DND-41 (cell line): ENCODE data around the gene EHF.

Source experiments
- ATAC-seq: fragments of 200-7000 bp; cut with Tn5 transposase; 3 replicates; pipeline ENCODE4 v1.9.1; 2021; ENCODE audit warnings: low read depth; ENCODE audit not compliant: insufficient read depth
- DNase-seq: peaks from one replicate; pipeline ENCODE4 v3.0.0-alpha.2; 2020
- H2AFZ ChIP-seq: 2 replicates; pipeline ENCODE4 v1.6.0; 2012; ENCODE audit warnings: low read depth, low read length
- H3K27ac ChIP-seq: 2 replicates; pipeline ENCODE4 v1.5.1; 2012; ENCODE audit warnings: low read length, inconsistent platforms
- H3K27me3 ChIP-seq: fragments of 200-600 bp; sonication (generic); 2 replicates; pipeline ENCODE4 v1.6.0; 2012; ENCODE audit warnings: low read length, mild to moderate bottlenecking, inconsistent platforms; ENCODE audit not compliant: insufficient read depth, poor library complexity
- H3K36me3 ChIP-seq: 2 replicates; pipeline ENCODE4 v1.5.1; 2012; ENCODE audit warnings: low read length, inconsistent platforms; ENCODE audit not compliant: insufficient read depth
- H3K4me1 ChIP-seq: 2 replicates; pipeline ENCODE4 v1.5.1; 2012; ENCODE audit warnings: mild to moderate bottlenecking, low read length; ENCODE audit not compliant: insufficient read depth
- H3K4me2 ChIP-seq: 2 replicates; pipeline ENCODE4 v1.6.0; 2012; ENCODE audit warnings: mild to moderate bottlenecking, moderate library complexity, low read length, inconsistent platforms; ENCODE audit not compliant: insufficient read depth
- H3K4me3 ChIP-seq, 2 experiments: fragments of 200-600 bp in 1 of 2; shearing (Covaris generic) in 1 of 2; 2 replicates each; pipeline ENCODE4 v1.5.1; 2012 to 2016; ENCODE audit warnings: inconsistent platforms in 2 of 2, low read length in 2 of 2, mild to moderate bottlenecking in 2 of 2, low read depth in 1 of 2, moderate library complexity in 1 of 2
- H3K79me2 ChIP-seq: 2 replicates; pipeline ENCODE4 v1.6.0; 2012; ENCODE audit warnings: low read length, inconsistent platforms; ENCODE audit not compliant: insufficient read depth
- H3K9ac ChIP-seq: 2 replicates; pipeline ENCODE4 v1.6.0; 2012; ENCODE audit warnings: low read depth, mild to moderate bottlenecking, inconsistent platforms, low read length, moderate library complexity
- H3K9me3 ChIP-seq: 2 replicates; pipeline ENCODE4 v1.5.1; 2012; ENCODE audit warnings: low read length, moderate library complexity, mild to moderate bottlenecking, inconsistent platforms; ENCODE audit not compliant: insufficient read depth, severe bottlenecking
- H4K20me1 ChIP-seq: 2 replicates; pipeline ENCODE4 v1.6.0; 2012; ENCODE audit warnings: low read length; ENCODE audit not compliant: insufficient read depth
- CTCF ChIP-seq: IDR thresholded peaks from 2 replicates; pipeline ENCODE4 v1.5.1; 2012; ENCODE audit warnings: borderline replicate concordance, low read length, moderate library complexity, mild to moderate bottlenecking; ENCODE audit not compliant: poor library complexity, severe bottlenecking; ENCODE audit errors: extremely low read depth
- EZH2 ChIP-seq: IDR thresholded peaks from 3 replicates; pipeline ENCODE4 v1.6.1; 2012; ENCODE audit warnings: borderline replicate concordance, low read depth, mild to moderate bottlenecking, moderate library complexity, low read length, inconsistent platforms; ENCODE audit not compliant: severe bottlenecking

The EHF gene

DNA sequence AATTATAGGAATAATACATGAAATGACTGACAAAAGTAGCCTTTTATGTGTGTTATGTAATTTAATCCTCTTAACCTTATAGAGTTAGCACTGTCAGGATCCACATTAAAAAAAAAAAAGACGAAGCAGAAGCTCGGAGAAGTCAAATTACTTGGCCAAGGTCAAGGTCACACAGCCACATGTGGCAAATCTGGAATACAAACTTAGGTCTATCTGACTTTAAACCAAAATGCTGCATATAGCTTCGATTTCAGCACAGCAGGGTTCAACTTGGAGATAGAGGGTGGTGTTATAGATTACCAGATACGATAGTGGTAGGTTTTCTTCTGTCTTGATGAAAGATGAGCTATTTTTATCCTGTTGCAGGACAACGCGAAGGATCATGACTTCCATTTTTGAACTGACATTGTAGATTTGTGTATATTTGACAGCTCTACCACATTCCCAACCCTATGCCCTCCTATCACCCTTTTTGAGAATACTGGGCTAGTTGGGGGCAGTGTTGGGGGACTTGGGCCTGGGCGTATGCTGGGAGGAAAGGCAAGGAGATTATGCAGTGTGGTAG is 11.6 kb upstream of the EHF start:
- Histone ChIP-seq H3K9ac (no peak overlapping the region), H3K4me2 (no peak overlapping the region), H3K4me3 (no peak overlapping the region), H3K36me3 (no peaks in the 10 kb centered on the region), H4K20me1 (no peaks in the 10 kb centered on the region), H3K4me1 (no peaks in the 10 kb centered on the region), H3K79me2 (no peaks in the 10 kb centered on the region), H2AFZ (no peak overlapping the region), H3K27me3 (no peaks in the 10 kb centered on the region), H3K9me3 (no peaks in the 10 kb centered on the region), H3K27ac (no peak overlapping the region)
- no peak for TF ChIP-seq EZH2
- TF ChIP-seq CTCF, result no peak
- ATAC-seq (no peak), DNase-seq (no peak)

DNA sequence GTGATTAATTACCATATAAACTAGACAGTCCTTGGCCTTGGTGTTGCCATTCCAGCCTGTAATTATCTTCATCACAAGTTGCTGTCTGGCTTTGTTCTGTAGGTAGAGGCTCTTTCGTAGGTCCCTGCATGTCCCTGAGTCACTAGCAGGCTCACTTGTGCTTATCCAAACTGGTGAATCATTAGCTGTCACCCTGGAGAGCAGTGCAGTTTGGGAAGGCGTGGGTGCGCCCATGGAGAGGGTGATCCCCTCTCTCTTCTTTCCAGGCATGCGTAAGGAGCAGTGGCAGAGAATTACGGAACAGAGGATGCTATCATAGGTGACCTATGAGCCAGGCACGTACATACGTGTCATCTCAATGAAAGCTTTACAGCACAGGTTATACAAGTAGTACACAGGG is 11.0 kb upstream of the EHF start:
- Histone ChIP-seq H3K79me2 (no peaks in the 10 kb centered on the region), H3K4me3 (no peak overlapping the region), H3K36me3 (no peaks in the 10 kb centered on the region), H3K4me2 (no peak overlapping the region), H3K4me1 (no peaks in the 10 kb centered on the region), H4K20me1 (no peaks in the 10 kb centered on the region), H3K9ac (no peak overlapping the region), H3K27me3 (no peaks in the 10 kb centered on the region), H3K9me3 (no peaks in the 10 kb centered on the region), H2AFZ (no peak overlapping the region), H3K27ac (no peak overlapping the region)
- ATAC-seq (no peak), DNase-seq (no peak)
- TF ChIP-seq EZH2, result no peak

DNA sequence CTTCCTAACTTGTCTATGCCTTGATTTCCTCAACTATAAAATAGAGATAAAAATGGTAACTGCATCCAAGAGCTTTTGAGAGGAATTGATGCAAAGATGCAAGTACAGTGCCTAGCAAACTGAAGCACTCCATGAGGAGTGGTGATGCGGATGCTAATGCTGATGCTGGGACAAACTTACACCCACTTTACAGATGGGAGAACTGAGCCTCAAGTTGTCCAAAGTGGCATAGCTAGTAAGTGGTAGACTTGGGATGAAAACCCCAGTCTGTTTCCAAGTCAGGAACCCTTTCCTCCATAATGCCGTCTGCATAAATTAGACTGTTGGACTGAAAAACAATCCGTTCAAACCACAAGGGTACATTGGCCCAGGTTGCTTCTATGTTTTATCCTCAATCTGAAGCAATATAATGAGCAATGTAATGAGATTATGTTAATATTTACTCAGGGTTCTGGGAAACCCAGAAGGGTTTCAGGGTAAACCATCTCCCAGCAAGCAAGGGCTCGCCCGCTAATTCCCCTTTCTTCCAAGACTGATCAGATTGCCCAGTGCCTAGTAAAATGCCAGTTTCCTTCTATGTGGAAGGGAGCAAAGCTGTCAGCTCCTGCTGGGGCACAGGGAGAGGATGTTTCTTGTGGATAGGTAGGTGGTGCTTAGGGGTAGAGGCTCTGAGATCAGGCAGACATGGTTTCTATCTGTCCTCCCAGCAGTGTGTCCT is 10.4 kb upstream of the EHF start:
- H3K27ac ChIP-seq, result no peak overlapping the region
- no peak overlapping the region for H3K4me2 ChIP-seq
- no peak for ATAC-seq
- no peaks in the 10 kb centered on the region for H3K4me1 ChIP-seq
- H4K20me1 ChIP-seq, result no peaks in the 10 kb centered on the region
- DNase-seq, result no peak
- H3K79me2 ChIP-seq, result no peaks in the 10 kb centered on the region
- H2AFZ ChIP-seq, result no peak overlapping the region
- TF ChIP-seq CTCF, result no peak
- TF ChIP-seq EZH2, result no peak
- no peaks in the 10 kb centered on the region for H3K9me3 ChIP-seq
- no peaks in the 10 kb centered on the region for H3K36me3 ChIP-seq
- no peak overlapping the region for H3K9ac ChIP-seq
- no peaks in the 10 kb centered on the region for H3K27me3 ChIP-seq
- H3K4me3 ChIP-seq, result no peak overlapping the region

GRCh38 chr11:34613015-34613414 is 7.9 kb upstream of the EHF start:
- no peak for ATAC-seq
- Histone ChIP-seq H4K20me1 (no peaks in the 10 kb centered on the region), H3K4me1 (no peaks in the 10 kb centered on the region), H3K36me3 (no peaks in the 10 kb centered on the region), H3K9me3 (no peaks in the 10 kb centered on the region), H3K27ac (no peak overlapping the region), H2AFZ (no peak overlapping the region), H3K4me2 (no peak overlapping the region), H3K79me2 (no peaks in the 10 kb centered on the region), H3K9ac (no peak overlapping the region), H3K4me3 (no peak overlapping the region), H3K27me3 (peaks cover 6% of the 10 kb centered on the region)
- no peak for DNase-seq
- TF ChIP-seq CTCF, result no peak
- TF ChIP-seq EZH2, result no peak
